Mucosa of descending colon (tissue), 3 donors: ENCODE measurements around the gene CXXC4. TPM values are rescaled to one million over a fixed set of nuclear protein-coding genes. Genes with fewer than 3 reads are reported as not detected.

ENCODE experiments used
- ATAC-seq: fragments of 200-7000 bp; cut with Tn5 transposase; one replicate; pipeline ENCODE4 v1.9.1; 2020; ENCODE audit warnings: mild to moderate bottlenecking, moderate library complexity
- DNase-seq, 3 donors: peaks; one replicate each; pipeline ENCODE4 v3.0.0-alpha.2; 2020
- H3K36me3 ChIP-seq: fragments of 200-600 bp; one replicate; pipeline ENCODE4 v1.8.0; 2021; ENCODE audit warnings: low read depth, mild to moderate bottlenecking
- H3K4me1 ChIP-seq: fragments of 200-600 bp; one replicate; pipeline ENCODE4 v1.8.0; 2021; ENCODE audit warnings: low read depth, mild to moderate bottlenecking
- H3K4me3 ChIP-seq: fragments of 200-600 bp; one replicate; pipeline ENCODE4 v1.8.0; 2021; ENCODE audit warnings: mild to moderate bottlenecking
- H3K9me3 ChIP-seq: fragments of 200-600 bp; one replicate; pipeline ENCODE4 v1.8.0; 2021; ENCODE audit warnings: mild to moderate bottlenecking
- intact Hi-C, 2 donors: fragments of 100-400 bp; cut with DNase I in 1 of 2; cut with micrococcal nuclease in 1 of 2; formaldehyde crosslinking; loops; one replicate each; pipeline versions ENCODE4 v1.11.0 to v1.11.1; 2022; cut with DNase I, micrococcal nuclease
- total RNA-seq, 3 donors: library from RNA; stranded (reverse); fragmentation: NEBNext Ultra II Directional in 2 of 3; extraction: Animal tissue kit (Norgen Biotek cat#: 25700) in 2 of 3; gene quantifications; one replicate each; pipeline versions ENCODE4 v1.2.1 to v1.2.4, GENCODE V29; 2021 to 2023
- TF ChIP-seq, protein P1 (sequence below): fragments of 200-600 bp; IDR thresholded peaks from one replicate; pipeline ENCODE4 v1.8.0; 2022; ENCODE audit warnings: antibody characterized with exemption, mild to moderate bottlenecking
- donor health status: DM: no; HTN: no; CAD: no; lungs with moderate emphysema.
- donor health status: DM: no; HTN: no; CAD: no.
- donor health status: DM: no; HTN: yes; CAD: no.

CXXC4 gene
- total RNA-seq, 3 donors from 2014 or later = 0.96 to 4.2 (median 1.7) TPM

- no peak for DNase-seq
- intact Hi-C loops = no loop called here
Measured at GRCh38 chr4:104524591-104524990, 29.9 kb upstream of the CXXC4 start.

GRCh38 chr4:104524026-104524425, 29.3 kb upstream of the CXXC4 start:
- intact Hi-C loops = no loop called here
- Histone ChIP-seq H3K36me3 (no peaks in the 10 kb centered on the region), H3K4me1 (no peaks in the 10 kb centered on the region), H3K9me3 (no peaks in the 10 kb centered on the region), H3K4me3 (no peak overlapping the region)
- no peak for ATAC-seq
- no peak for DNase-seq
- TF ChIP-seq, protein P1, sequence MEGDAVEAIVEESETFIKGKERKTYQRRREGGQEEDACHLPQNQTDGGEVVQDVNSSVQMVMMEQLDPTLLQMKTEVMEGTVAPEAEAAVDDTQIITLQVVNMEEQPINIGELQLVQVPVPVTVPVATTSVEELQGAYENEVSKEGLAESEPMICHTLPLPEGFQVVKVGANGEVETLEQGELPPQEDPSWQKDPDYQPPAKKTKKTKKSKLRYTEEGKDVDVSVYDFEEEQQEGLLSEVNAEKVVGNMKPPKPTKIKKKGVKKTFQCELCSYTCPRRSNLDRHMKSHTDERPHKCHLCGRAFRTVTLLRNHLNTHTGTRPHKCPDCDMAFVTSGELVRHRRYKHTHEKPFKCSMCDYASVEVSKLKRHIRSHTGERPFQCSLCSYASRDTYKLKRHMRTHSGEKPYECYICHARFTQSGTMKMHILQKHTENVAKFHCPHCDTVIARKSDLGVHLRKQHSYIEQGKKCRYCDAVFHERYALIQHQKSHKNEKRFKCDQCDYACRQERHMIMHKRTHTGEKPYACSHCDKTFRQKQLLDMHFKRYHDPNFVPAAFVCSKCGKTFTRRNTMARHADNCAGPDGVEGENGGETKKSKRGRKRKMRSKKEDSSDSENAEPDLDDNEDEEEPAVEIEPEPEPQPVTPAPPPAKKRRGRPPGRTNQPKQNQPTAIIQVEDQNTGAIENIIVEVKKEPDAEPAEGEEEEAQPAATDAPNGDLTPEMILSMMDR = no peak

More at GRCh38 chr4:104524591-104524990, 29.9 kb upstream of the CXXC4 start:
- H3K9me3 ChIP-seq = no peaks in the 10 kb centered on the region
- H3K4me1 ChIP-seq = no peaks in the 10 kb centered on the region
- no peaks in the 10 kb centered on the region for H3K36me3 ChIP-seq
- no peak overlapping the region for H3K4me3 ChIP-seq
- TF ChIP-seq, protein P1 = no peak
- ATAC-seq = no peak

DNA sequence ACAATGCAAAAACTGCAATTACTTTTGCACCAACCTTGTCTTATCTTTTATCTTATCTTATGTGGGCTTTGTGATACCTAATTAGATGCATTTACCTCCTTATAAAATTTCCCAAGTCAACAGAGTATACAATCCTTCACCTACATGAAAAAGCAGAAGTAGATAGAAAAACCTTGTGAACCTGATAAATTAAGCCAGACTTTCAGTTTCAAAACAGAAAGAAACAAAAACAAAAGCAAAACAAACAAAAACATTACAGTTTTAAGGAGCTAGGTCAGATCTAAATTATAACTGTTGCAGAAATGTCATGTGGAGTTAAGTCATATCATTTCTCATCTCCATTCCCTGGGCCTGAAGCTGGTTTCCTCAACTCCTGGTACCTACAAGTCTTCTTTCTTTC, 24.9 kb upstream of the CXXC4 start:
- no peak for ATAC-seq
- Histone ChIP-seq H3K9me3 (no peaks in the 10 kb centered on the region), H3K4me3 (no peak overlapping the region), H3K4me1 (no peaks in the 10 kb centered on the region), H3K36me3 (no peaks in the 10 kb centered on the region)
- TF ChIP-seq, protein P1 = no peak
- DNase-seq = no peak
- intact Hi-C loops = no loop called here

GRCh38 chr4:104516884-104517283, 22.2 kb upstream of the CXXC4 start:
- no peaks in the 10 kb centered on the region for H3K36me3 ChIP-seq
- no peaks in the 10 kb centered on the region for H3K9me3 ChIP-seq
- intact Hi-C loops = no loop called here
- H3K4me1 ChIP-seq = no peaks in the 10 kb centered on the region
- TF ChIP-seq, protein P1 = no peak
- no peak overlapping the region for H3K4me3 ChIP-seq
- ATAC-seq = no peak
- no peak for DNase-seq

DNA sequence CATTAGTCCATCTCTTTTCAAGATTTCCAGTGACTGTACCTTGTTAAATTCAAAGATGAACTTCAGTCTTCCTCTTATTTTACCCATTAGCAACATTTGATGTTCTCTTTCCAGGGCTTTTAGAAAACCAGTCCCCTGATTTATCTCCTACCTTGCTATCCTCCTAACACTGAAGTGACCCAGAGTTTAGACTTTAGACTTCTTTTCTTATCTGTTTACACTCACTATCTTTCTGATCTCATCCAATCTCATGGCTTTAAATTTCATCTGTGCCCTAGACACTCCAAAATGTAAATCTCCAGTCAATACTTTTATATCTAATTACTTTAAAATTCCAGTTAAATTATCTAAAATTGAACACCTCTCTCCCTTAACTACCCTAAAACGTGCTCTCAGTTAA, 13.5 kb upstream of the CXXC4 start:
- Histone ChIP-seq H3K4me3 (no peak overlapping the region), H3K36me3 (no peaks in the 10 kb centered on the region), H3K4me1 (no peaks in the 10 kb centered on the region), H3K9me3 (no peaks in the 10 kb centered on the region)
- TF ChIP-seq, protein P1 = no peak
- no peak for DNase-seq
- intact Hi-C loops = no loop called here
- no peak for ATAC-seq

- H3K4me3 ChIP-seq = no peak overlapping the region
- no peak for ATAC-seq
Measured at GRCh38 chr4:104507112-104507511, 12.4 kb upstream of the CXXC4 start.

More at GRCh38 chr4:104507112-104507511, 12.4 kb upstream of the CXXC4 start:
- H3K36me3 ChIP-seq = no peaks in the 10 kb centered on the region
- intact Hi-C loops = no loop called here
- TF ChIP-seq, protein P1 = no peak
- no peaks in the 10 kb centered on the region for H3K4me1 ChIP-seq
- no peak for DNase-seq
- H3K9me3 ChIP-seq = no peaks in the 10 kb centered on the region
